ENCODE results near the gene HIVEP3.
A peak's percentile ranks its signal among the peaks of the same experiment; 100 is the strongest.

The HIVEP3 gene

GRCh38 chr1:41639332-41639936, 279.3 kb downstream of the HIVEP3 start:
- peak; percentile 26 for FAIRE-seq
- TF ChIP-seq POU2F2 (IDR thresholded peaks at IDR 0.05; ENCODE audit: low read depth, low read length) = no peak
- TF ChIP-seq POLR2AphosphoS5 (IDR thresholded peaks at IDR 0.05; ENCODE audit: low read depth, low read length) = no peak
- no peak for TF ChIP-seq TAF1 (IDR thresholded peaks at IDR 0.05; ENCODE audit: low read depth, low read length)
- TF ChIP-seq PAX5 (IDR thresholded peaks at IDR 0.05; ENCODE audit: insufficient read depth, low read length, severe bottlenecking) = no peak
- no peak for TF ChIP-seq POLR2A (IDR thresholded peaks at IDR 0.05; ENCODE audit: low read depth, low read length)
- no peak for TF ChIP-seq SPI1 (IDR thresholded peaks at IDR 0.05; ENCODE audit: low read depth, low read length)
- no peak for DNase-seq (ENCODE audit: insufficient read length, low spot score)

- DNase-seq (ENCODE audit: insufficient read length, low spot score) (no peak), FAIRE-seq (no peak)
- no peak for TF ChIP-seq POLR2AphosphoS5 (IDR thresholded peaks at IDR 0.05; ENCODE audit: low read depth, low read length)
- TF ChIP-seq TAF1 (IDR thresholded peaks at IDR 0.05; ENCODE audit: low read depth, low read length) = no peak
- no peak for TF ChIP-seq POLR2A (IDR thresholded peaks at IDR 0.05; ENCODE audit: low read depth, low read length)
- no peak for TF ChIP-seq POU2F2 (IDR thresholded peaks at IDR 0.05; ENCODE audit: low read depth, low read length)
- TF ChIP-seq SPI1 (IDR thresholded peaks at IDR 0.05; ENCODE audit: low read depth, low read length) = no peak
- no peak for TF ChIP-seq PAX5 (IDR thresholded peaks at IDR 0.05; ENCODE audit: insufficient read depth, low read length, severe bottlenecking)
These were observed 280.4 kb downstream of the HIVEP3 start for GRCh38 chr1:41638086-41639024.

DNA sequence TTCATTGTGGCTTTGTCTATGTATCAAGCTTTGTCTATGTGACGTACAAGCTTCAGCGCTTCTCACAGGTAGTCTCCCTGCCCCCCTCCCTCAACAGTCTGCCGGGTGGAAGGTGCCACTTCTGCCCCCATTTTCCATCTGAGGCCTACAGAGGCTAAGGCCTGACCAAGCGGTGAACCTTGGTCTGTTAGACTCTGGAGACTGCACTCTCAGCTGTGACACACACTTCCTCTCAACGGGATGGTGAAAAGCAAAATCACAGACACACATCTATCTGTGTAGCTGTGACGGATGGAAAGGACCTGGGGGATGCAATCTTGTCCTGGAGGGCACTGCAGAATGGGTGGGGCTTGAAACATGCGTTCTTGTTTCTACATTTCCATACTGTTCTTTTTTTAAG, 281.4 kb downstream of the HIVEP3 start:
- no peak for TF ChIP-seq TAF1 (IDR thresholded peaks at IDR 0.05; ENCODE audit: low read depth, low read length)
- no peak for TF ChIP-seq POLR2A (IDR thresholded peaks at IDR 0.05; ENCODE audit: low read depth, low read length)
- TF ChIP-seq SPI1 (IDR thresholded peaks at IDR 0.05; ENCODE audit: low read depth, low read length) = peak; percentile 60
- FAIRE-seq (peak; percentile 76), DNase-seq (ENCODE audit: insufficient read length, low spot score) (no peak)

DNA sequence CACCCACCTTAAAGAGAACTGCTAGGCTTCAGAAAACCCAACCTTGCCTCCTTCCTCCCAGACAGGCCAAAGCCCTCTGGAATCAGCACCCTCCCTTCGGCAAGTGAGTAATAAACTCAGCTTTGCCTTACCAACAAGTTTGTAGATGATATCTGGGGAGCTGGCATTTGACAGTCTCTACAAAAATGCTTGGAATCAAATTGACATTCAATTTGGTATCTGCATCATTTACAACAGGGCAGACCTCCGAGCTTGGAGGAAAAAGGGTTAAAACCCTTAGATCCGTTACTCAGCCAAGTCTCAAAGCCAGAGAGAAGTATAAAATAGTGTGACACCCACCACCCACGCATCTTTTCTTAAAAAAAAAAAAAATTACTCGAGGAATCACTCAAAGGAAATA, 285.0 kb downstream of the HIVEP3 start:
- no peak for FAIRE-seq
- TF ChIP-seq TAF1 (IDR thresholded peaks at IDR 0.05; ENCODE audit: low read depth, low read length) (no peak), POU2F2 (IDR thresholded peaks at IDR 0.05; ENCODE audit: low read depth, low read length) (no peak), POLR2A (IDR thresholded peaks at IDR 0.05; ENCODE audit: low read depth, low read length) (no peak), PAX5 (IDR thresholded peaks at IDR 0.05; ENCODE audit: insufficient read depth, low read length, severe bottlenecking) (no peak), POLR2AphosphoS5 (IDR thresholded peaks at IDR 0.05; ENCODE audit: low read depth, low read length) (no peak), SPI1 (IDR thresholded peaks at IDR 0.05; ENCODE audit: low read depth, low read length) (no peak)
- DNase-seq (ENCODE audit: insufficient read length, low spot score) = no peak

GRCh38 chr1:41632781-41633575, 285.7 kb downstream of the HIVEP3 start:
- TF ChIP-seq POLR2AphosphoS5 (IDR thresholded peaks at IDR 0.05; ENCODE audit: low read depth, low read length) (no peak), POLR2A (IDR thresholded peaks at IDR 0.05; ENCODE audit: low read depth, low read length) (no peak), POU2F2 (IDR thresholded peaks at IDR 0.05; ENCODE audit: low read depth, low read length) (no peak), TAF1 (IDR thresholded peaks at IDR 0.05; ENCODE audit: low read depth, low read length) (no peak), PAX5 (IDR thresholded peaks at IDR 0.05; ENCODE audit: insufficient read depth, low read length, severe bottlenecking) (no peak), SPI1 (IDR thresholded peaks at IDR 0.05; ENCODE audit: low read depth, low read length) (no peak)
- DNase-seq (ENCODE audit: insufficient read length, low spot score) = no peak
- no peak for FAIRE-seq

GRCh38 chr1:41631971-41632370, 286.8 kb downstream of the HIVEP3 start:
- DNase-seq (ENCODE audit: insufficient read length, low spot score) = no peak
- no peak for TF ChIP-seq PAX5 (IDR thresholded peaks at IDR 0.05; ENCODE audit: insufficient read depth, low read length, severe bottlenecking)
- no peak for TF ChIP-seq POU2F2 (IDR thresholded peaks at IDR 0.05; ENCODE audit: low read depth, low read length)
- TF ChIP-seq POLR2A (IDR thresholded peaks at IDR 0.05; ENCODE audit: low read depth, low read length) = no peak
- TF ChIP-seq POLR2AphosphoS5 (IDR thresholded peaks at IDR 0.05; ENCODE audit: low read depth, low read length) = no peak
- no peak for TF ChIP-seq SPI1 (IDR thresholded peaks at IDR 0.05; ENCODE audit: low read depth, low read length)
- TF ChIP-seq TAF1 (IDR thresholded peaks at IDR 0.05; ENCODE audit: low read depth, low read length) = no peak
- peak; percentile 31 for FAIRE-seq

- FAIRE-seq (no peak), DNase-seq (ENCODE audit: insufficient read length, low spot score) (no peak)
- no peak for TF ChIP-seq SPI1 (IDR thresholded peaks at IDR 0.05; ENCODE audit: low read depth, low read length)
- no peak for TF ChIP-seq POU2F2 (IDR thresholded peaks at IDR 0.05; ENCODE audit: low read depth, low read length)
- no peak for TF ChIP-seq POLR2AphosphoS5 (IDR thresholded peaks at IDR 0.05; ENCODE audit: low read depth, low read length)
These were observed 287.6 kb downstream of the HIVEP3 start for GRCh38 chr1:41631154-41631553.

DNA sequence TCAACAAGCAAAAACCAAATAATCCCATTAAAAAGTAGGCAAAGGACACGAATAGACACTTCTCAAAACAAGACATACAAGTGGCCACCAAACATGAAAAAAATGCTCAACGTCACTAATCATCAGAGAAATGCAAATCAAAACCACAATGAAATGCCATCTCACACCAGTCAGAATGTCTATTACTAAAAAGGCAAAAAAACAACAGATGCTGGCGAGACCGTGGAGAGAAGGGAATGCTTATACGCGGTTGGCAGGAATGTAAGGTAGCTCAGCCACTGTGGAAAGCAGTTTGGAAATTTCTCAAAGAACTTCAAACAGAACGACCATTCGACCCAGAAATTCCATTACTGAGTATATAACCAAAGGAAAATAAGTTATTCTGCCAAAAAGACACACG, 289.2 kb downstream of the HIVEP3 start:
- FAIRE-seq (peak; percentile 63), DNase-seq (ENCODE audit: insufficient read length, low spot score) (no peak)
- no peak for TF ChIP-seq SPI1 (IDR thresholded peaks at IDR 0.05; ENCODE audit: low read depth, low read length)
- TF ChIP-seq POLR2A (IDR thresholded peaks at IDR 0.05; ENCODE audit: low read depth, low read length) = no peak

GRCh38 chr1:41629141-41629540, 289.6 kb downstream of the HIVEP3 start:
- DNase-seq (ENCODE audit: insufficient read length, low spot score) (no peak), FAIRE-seq (no peak)
- TF ChIP-seq PAX5 (IDR thresholded peaks at IDR 0.05; ENCODE audit: insufficient read depth, low read length, severe bottlenecking) (no peak), POLR2AphosphoS5 (IDR thresholded peaks at IDR 0.05; ENCODE audit: low read depth, low read length) (no peak), SPI1 (IDR thresholded peaks at IDR 0.05; ENCODE audit: low read depth, low read length) (no peak), POLR2A (IDR thresholded peaks at IDR 0.05; ENCODE audit: low read depth, low read length) (no peak), TAF1 (IDR thresholded peaks at IDR 0.05; ENCODE audit: low read depth, low read length) (no peak), POU2F2 (IDR thresholded peaks at IDR 0.05; ENCODE audit: low read depth, low read length) (no peak)

All from GM12891 (cell line).